ENCODE data around the gene MEGF11.

DNA sequence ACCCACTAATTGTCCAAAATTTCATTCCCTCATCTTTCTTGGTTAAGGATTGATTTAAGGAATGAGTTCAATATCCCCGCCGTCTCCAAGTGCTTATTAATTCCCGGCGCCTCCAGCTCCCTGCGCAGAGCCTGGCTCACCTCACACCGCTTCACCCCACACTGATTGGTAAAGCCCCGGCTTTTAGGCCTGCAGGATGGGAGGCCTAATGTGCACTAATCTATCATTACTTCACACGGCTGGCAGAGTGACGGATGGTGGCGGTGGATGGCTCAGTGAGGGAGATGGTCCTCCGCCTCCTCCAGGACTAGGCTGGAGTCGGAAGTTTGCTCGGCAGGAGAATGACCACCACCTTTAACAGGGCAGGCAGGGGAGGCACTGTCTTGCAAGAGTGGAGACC, 81.7 kb downstream of the MEGF11 start:
- TF ChIP-seq, protein P1, sequence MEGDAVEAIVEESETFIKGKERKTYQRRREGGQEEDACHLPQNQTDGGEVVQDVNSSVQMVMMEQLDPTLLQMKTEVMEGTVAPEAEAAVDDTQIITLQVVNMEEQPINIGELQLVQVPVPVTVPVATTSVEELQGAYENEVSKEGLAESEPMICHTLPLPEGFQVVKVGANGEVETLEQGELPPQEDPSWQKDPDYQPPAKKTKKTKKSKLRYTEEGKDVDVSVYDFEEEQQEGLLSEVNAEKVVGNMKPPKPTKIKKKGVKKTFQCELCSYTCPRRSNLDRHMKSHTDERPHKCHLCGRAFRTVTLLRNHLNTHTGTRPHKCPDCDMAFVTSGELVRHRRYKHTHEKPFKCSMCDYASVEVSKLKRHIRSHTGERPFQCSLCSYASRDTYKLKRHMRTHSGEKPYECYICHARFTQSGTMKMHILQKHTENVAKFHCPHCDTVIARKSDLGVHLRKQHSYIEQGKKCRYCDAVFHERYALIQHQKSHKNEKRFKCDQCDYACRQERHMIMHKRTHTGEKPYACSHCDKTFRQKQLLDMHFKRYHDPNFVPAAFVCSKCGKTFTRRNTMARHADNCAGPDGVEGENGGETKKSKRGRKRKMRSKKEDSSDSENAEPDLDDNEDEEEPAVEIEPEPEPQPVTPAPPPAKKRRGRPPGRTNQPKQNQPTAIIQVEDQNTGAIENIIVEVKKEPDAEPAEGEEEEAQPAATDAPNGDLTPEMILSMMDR (IDR thresholded peaks at IDR 0.05): no peak
- no peak for TF ChIP-seq REST (IDR thresholded peaks at IDR 0.05; ENCODE audit: low read depth, low read length)
- no peak for TF ChIP-seq MXI1 (IDR thresholded peaks at IDR 0.05; ENCODE audit: low read depth, low read length)
- TF ChIP-seq YY1 (IDR thresholded peaks at IDR 0.05; ENCODE audit: low read depth): no peak
- TF ChIP-seq SMC3 (IDR thresholded peaks at IDR 0.05; ENCODE audit: low read depth, low read length): no peak
- TF ChIP-seq CHD2 (IDR thresholded peaks at IDR 0.05; ENCODE audit: low read length, partially characterized antibody): no peak
- no peak for TF ChIP-seq JUND (IDR thresholded peaks at IDR 0.05)
- no peak for TF ChIP-seq RAD21 (IDR thresholded peaks at IDR 0.05; ENCODE audit: low read length)
- TF ChIP-seq FOXM1 (IDR thresholded peaks at IDR 0.05; ENCODE audit: low read depth): no peak
- no peak for TF ChIP-seq POLR2AphosphoS5 (IDR thresholded peaks at IDR 0.05; ENCODE audit: low read depth, low read length)
- no peak for TF ChIP-seq NFIC (IDR thresholded peaks at IDR 0.05; ENCODE audit: borderline replicate concordance)
